HepG2 (cell line): ENCODE results near the gene ARHGAP15. TPM values are rescaled to one million over a fixed set of nuclear protein-coding genes. Genes with fewer than 3 reads are reported as not detected.

Experiments
- ATAC-seq: fragments of 200-7000 bp; cut with Tn5 transposase; 3 replicates; pipeline ENCODE4 v1.9.1; 2020; ENCODE audit warnings: mild to moderate bottlenecking, moderate library complexity
- BruUV-seq: library from RNA; stranded (reverse); fragments of 400-500 nt; replicated peaks from 2 replicates; lab custom pipeline; 2021; lab: Mats Ljungman, UMichigan
- CTCF ChIA-PET: fragments of 300-600 bp; formaldehyde crosslinking; extraction: SDS; loops from one replicate; lab custom pipeline; 2021; ENCODE audit warnings: low total read pairs, inconsistent platforms, low intra/inter-chr PET ratio; lab: Yijun Ruan, JAX
- POLR2A ChIA-PET: fragments of 350-600 bp; sonication (Branson Sonifier 250); formaldehyde crosslinking; loops from one replicate; lab custom pipeline; 2020; ENCODE audit warnings: antibody characterized with exemption, inconsistent platforms; lab: Yijun Ruan, JAX
- DNase-seq: peaks from one replicate; pipeline ENCODE4 v3.0.0-alpha.2; 2015; ENCODE audit warnings: low spot score
- FAIRE-seq: peaks from 3 replicates; lab custom pipeline; 2011; peaks lifted over from hg19 to GRCh38; lab: Jason Lieb, UNC
- H2AFZ ChIP-seq: one replicate; pipeline ENCODE4 v1.6.1; 2011; ENCODE audit warnings: low read length, inconsistent platforms
- H3K27ac ChIP-seq: fragments of 300-600 bp; 3 replicates; pipeline ENCODE4 v1.8.0; 2011; ENCODE audit warnings: mixed run types, mild to moderate bottlenecking, mixed read lengths, low read length, inconsistent platforms; ENCODE audit not compliant: insufficient read depth; ENCODE audit errors: extremely low read length
- H3K27me3 ChIP-seq, 2 experiments: fragments of 200-600 bp in 1 of 2; 2 replicates in 1 of 2; 3 replicates in 1 of 2; pipeline versions ENCODE4 v1.6.0 to v1.8.0; 2011; ENCODE audit warnings: low read length in 2 of 2, mild to moderate bottlenecking in 2 of 2, moderate library complexity in 2 of 2, inconsistent platforms in 1 of 2; ENCODE audit not compliant: insufficient read depth in 2 of 2, control insufficient read depth in 1 of 2
- H3K36me3 ChIP-seq, 2 experiments: fragments of 200-600 bp in 1 of 2; replicated peaks in 1 of 2; 2 replicates in 1 of 2; 3 replicates in 1 of 2; pipeline versions ENCODE4 v1.5.1 to v1.8.0; 2011; ENCODE audit warnings: low read length in 2 of 2, inconsistent platforms in 1 of 2; ENCODE audit not compliant: insufficient read depth in 2 of 2, control insufficient read depth in 1 of 2
- H3K4me1 ChIP-seq: 2 replicates; pipeline ENCODE4 v1.5.1; 2012; ENCODE audit warnings: low read length, inconsistent platforms; ENCODE audit not compliant: insufficient read depth
- H3K4me2 ChIP-seq: 2 replicates; pipeline ENCODE4 v1.6.0; 2011; ENCODE audit warnings: low read depth, low read length, inconsistent platforms
- H3K4me3 ChIP-seq, 3 experiments: fragments of 200-600 bp in 1 of 3; sonication (generic), shearing (Covaris generic) in 1 of 3; replicated peaks in 1 of 3; 2 replicates each; pipeline ENCODE4 v1.5.1; 2011 to 2016; ENCODE audit warnings: low read length in 3 of 3, inconsistent platforms in 2 of 3, low read depth in 2 of 3, mild to moderate bottlenecking in 2 of 3, control low read depth in 1 of 3, mixed read lengths in 1 of 3; ENCODE audit not compliant: insufficient read depth in 1 of 3
- H3K79me2 ChIP-seq: one replicate; pipeline ENCODE4 v1.6.1; 2011; ENCODE audit warnings: low read length, inconsistent platforms; ENCODE audit not compliant: insufficient read depth
- H3K9ac ChIP-seq: 2 replicates; pipeline ENCODE4 v1.6.0; 2011; ENCODE audit warnings: mild to moderate bottlenecking, low read depth, low read length, inconsistent platforms; ENCODE audit not compliant: insufficient read depth
- H3K9me3 ChIP-seq: 2 replicates; pipeline ENCODE4 v1.5.1; 2012; ENCODE audit warnings: mild to moderate bottlenecking, low read length
- H4K20me1 ChIP-seq: 2 replicates; pipeline ENCODE4 v1.6.0; 2011; ENCODE audit warnings: inconsistent platforms, mild to moderate bottlenecking, low read length, moderate library complexity; ENCODE audit not compliant: insufficient read depth
- DMAP1 ChIP-seq: IDR thresholded peaks from 2 replicates; pipeline ENCODE4 v1.6.1; 2016
- FOXM1 ChIP-seq: sonication (generic); formaldehyde crosslinking; IDR thresholded peaks from 2 replicates; pipeline ENCODE4 v1.5.0; 2020; ENCODE audit warnings: missing genetic modification reagents
- MBD4 ChIP-seq: IDR thresholded peaks from 2 replicates; pipeline ENCODE4 v1.6.1; 2012; ENCODE audit warnings: low read length, inconsistent platforms, borderline replicate concordance
- MYNN ChIP-seq: sonication (generic); formaldehyde crosslinking; IDR thresholded peaks from 2 replicates; pipeline ENCODE4 v1.4.0; 2020; ENCODE audit warnings: mild to moderate bottlenecking, low read depth, missing genetic modification reagents
- PPARG ChIP-seq: conservative IDR thresholded peaks from 2 replicates; pipeline ENCODE4 v1.6.1; 2016; ENCODE audit warnings: missing biosample characterization, missing genetic modification reagents
- PTBP1 ChIP-seq: fragments of 200-400 bp; formaldehyde crosslinking; IDR thresholded peaks from 2 replicates; pipeline ENCODE4 v1.6.1; 2018; ENCODE audit warnings: low read length, low read depth; ENCODE audit not compliant: poor library complexity, severe bottlenecking
- RNF219 ChIP-seq: sonication (generic); formaldehyde crosslinking; IDR thresholded peaks from 2 replicates; pipeline ENCODE4 v1.5.0; 2020; ENCODE audit warnings: mild to moderate bottlenecking, missing genetic modification reagents
- ZMYM2 ChIP-seq: sonication (generic); formaldehyde crosslinking; IDR thresholded peaks from 2 replicates; pipeline ENCODE4 v1.8.0; 2022; ENCODE audit warnings: mild to moderate bottlenecking, missing genetic modification reagents
- ZNF720 ChIP-seq: sonication (generic); formaldehyde crosslinking; IDR thresholded peaks from 2 replicates; pipeline ENCODE4 v1.4.0; 2020; ENCODE audit warnings: missing genetic modification reagents
- ZNF800 ChIP-seq: sonication (generic); formaldehyde crosslinking; IDR thresholded peaks from 2 replicates; pipeline ENCODE4 v1.4.0; 2020; ENCODE audit warnings: missing genetic modification reagents
- WGBS: methylation state at CpG from one replicate; pipeline ENCODE4 v1.1.6; 2017; ENCODE audit warnings: low lambda C conversion rate; 5-methylcytosine and 5-hydroxymethylcytosine counted together
- in situ Hi-C: cut with HindIII; loops from 2 replicates; pipeline ENCODE4 v1.10.0; 2017; ENCODE audit warnings: low pct_unique_long_range_greater_than_20kb; ENCODE audit not compliant: extremely low pct_ligation_motif_present
- intact Hi-C: fragments of 100-400 bp; cut with micrococcal nuclease; formaldehyde crosslinking; loops from one replicate; pipeline ENCODE4 v1.10.0; 2022; ENCODE audit not compliant: unreplicated experiment
- polyA plus RNA-seq, 8 experiments: library from polyadenylated mRNA; depleted of rRNA in 3 of 8; stranded (reverse) in 7 of 8; unstranded in 1 of 8; fragments of >200 nt; fragmentation: Illumina TruSeq in 4 of 8; extraction: Trizol in 4 of 8; gene quantifications; 2 replicates each; pipeline versions ENCODE4 v1.2.1 to v1.2.3, GENCODE V29; 2011 to 2016; ENCODE audit warnings: low read depth in 4 of 8, missing spikeins in 1 of 8, mixed read lengths in 1 of 8; ENCODE audit not compliant: insufficient read depth in 1 of 8
- total RNA-seq, 5 experiments: library from RNA; depleted of rRNA; stranded (reverse); fragments of >200 nt; fragmentation: Illumina TruSeq; extraction: Trizol; gene quantifications; 2 replicates each; pipeline ENCODE4 v1.2.3, GENCODE V29; 2016; ENCODE audit warnings: low read depth in 1 of 5
- TF ChIP-seq, protein P1 (sequence below): sonication (generic); formaldehyde crosslinking; IDR thresholded peaks from 2 replicates; pipeline ENCODE4 v1.8.0; 2022; ENCODE audit warnings: mild to moderate bottlenecking, missing genetic modification reagents; ENCODE audit not compliant: insufficient replicate concordance
- TF ChIP-seq, protein P2 (sequence below): sonication (generic); formaldehyde crosslinking; IDR thresholded peaks from 2 replicates; pipeline ENCODE4 v1.4.0; 2020; ENCODE audit warnings: mild to moderate bottlenecking, low read depth, missing genetic modification reagents

The ARHGAP15 gene
- total and polyA plus RNA-seq, 2 of the 13 experiments (the other 11 are each of a cell fraction or from before 2014, with no cell fraction given) = 0.04 TPM; not detected in 1

DNA sequence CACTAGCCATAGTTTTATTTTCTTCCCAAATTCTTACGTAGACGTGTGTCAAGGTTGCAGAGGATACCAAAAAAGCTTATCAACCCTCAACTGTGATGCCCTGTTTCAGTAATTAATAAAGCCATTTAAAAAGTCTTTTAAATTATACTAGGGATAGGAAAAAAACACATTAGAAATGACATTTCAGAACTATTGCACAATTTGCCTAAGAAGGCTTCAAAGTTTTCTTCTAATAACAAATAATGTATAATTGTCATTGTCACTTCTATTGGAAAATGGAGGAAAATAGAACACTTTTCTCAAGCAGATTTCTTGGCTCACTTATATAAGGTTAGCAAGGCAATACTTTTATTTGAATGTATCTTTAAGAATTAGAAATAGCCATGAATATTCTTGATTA lies 253.8 kb downstream of the ARHGAP15 start:
- in situ Hi-C loops = no loop called here
- no TSS peak for BruUV-seq
- FAIRE-seq = no peak
- no peak for ATAC-seq
- H3K4me1 ChIP-seq = no peaks in the 10 kb centered on the region
- no peak overlapping the region for H2AFZ ChIP-seq
- POLR2A ChIA-PET = no interaction called here
- no peaks in the 10 kb centered on the region for H3K36me3 ChIP-seq
- H3K4me2 ChIP-seq = no peak overlapping the region
- TF ChIP-seq, protein P1, sequence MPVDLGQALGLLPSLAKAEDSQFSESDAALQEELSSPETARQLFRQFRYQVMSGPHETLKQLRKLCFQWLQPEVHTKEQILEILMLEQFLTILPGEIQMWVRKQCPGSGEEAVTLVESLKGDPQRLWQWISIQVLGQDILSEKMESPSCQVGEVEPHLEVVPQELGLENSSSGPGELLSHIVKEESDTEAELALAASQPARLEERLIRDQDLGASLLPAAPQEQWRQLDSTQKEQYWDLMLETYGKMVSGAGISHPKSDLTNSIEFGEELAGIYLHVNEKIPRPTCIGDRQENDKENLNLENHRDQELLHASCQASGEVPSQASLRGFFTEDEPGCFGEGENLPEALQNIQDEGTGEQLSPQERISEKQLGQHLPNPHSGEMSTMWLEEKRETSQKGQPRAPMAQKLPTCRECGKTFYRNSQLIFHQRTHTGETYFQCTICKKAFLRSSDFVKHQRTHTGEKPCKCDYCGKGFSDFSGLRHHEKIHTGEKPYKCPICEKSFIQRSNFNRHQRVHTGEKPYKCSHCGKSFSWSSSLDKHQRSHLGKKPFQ (CRISPR knock-in tag) = no peak
- no peak for TF ChIP-seq ZMYM2 (CRISPR knock-in tag)
- TF ChIP-seq, protein P2, sequence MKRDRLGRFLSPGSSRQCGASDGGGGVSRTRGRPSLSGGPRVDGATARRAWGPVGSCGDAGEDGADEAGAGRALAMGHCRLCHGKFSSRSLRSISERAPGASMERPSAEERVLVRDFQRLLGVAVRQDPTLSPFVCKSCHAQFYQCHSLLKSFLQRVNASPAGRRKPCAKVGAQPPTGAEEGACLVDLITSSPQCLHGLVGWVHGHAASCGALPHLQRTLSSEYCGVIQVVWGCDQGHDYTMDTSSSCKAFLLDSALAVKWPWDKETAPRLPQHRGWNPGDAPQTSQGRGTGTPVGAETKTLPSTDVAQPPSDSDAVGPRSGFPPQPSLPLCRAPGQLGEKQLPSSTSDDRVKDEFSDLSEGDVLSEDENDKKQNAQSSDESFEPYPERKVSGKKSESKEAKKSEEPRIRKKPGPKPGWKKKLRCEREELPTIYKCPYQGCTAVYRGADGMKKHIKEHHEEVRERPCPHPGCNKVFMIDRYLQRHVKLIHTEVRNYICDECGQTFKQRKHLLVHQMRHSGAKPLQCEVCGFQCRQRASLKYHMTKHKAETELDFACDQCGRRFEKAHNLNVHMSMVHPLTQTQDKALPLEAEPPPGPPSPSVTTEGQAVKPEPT = no peak
- no peak for TF ChIP-seq FOXM1 (CRISPR knock-in tag)
- TF ChIP-seq, all 625 proteins: peak for 0
- 2% methylated on average over 2 of the region's 2 CpGs for WGBS
- Histone ChIP-seq H3K27me3 (no peaks in the 10 kb centered on the region), H3K4me3 (no peak overlapping the region), H3K9ac (no peak overlapping the region), H4K20me1 (no peaks in the 10 kb centered on the region), H3K79me2 (no peaks in the 10 kb centered on the region), H3K27ac (no peak overlapping the region), H3K9me3 (no peaks in the 10 kb centered on the region)
- no peak for DNase-seq
- CTCF ChIA-PET = no interaction called here
- intact Hi-C loops = no loop called here

DNA sequence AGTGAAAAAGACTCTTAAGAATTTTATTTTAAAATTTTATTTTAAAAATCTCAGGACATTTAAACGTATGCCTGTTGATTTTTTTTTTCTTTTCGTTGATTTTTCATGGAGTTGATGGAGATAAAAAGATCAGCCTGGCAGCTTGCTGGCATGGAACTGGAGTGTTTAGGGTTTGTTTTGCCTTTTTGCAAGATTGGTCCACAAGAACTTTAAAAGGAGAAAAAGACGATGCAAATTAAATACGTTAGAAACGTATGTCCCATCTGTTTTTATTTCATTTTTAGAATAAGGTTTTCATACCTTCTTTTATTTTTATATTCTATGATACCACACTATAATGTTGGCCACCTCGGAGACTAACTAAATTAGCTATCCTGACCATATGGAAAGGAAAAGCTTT lies 254.9 kb downstream of the ARHGAP15 start:
- Histone ChIP-seq H3K4me2 (no peak overlapping the region), H3K27me3 (no peaks in the 10 kb centered on the region), H3K79me2 (no peaks in the 10 kb centered on the region), H3K4me1 (no peaks in the 10 kb centered on the region), H3K4me3 (no peak overlapping the region), H3K36me3 (no peaks in the 10 kb centered on the region), H3K27ac (no peak overlapping the region), H3K9me3 (no peaks in the 10 kb centered on the region), H4K20me1 (no peaks in the 10 kb centered on the region), H2AFZ (no peak overlapping the region), H3K9ac (no peak overlapping the region)
- 2% methylated on average over 6 of the region's 6 CpGs for WGBS
- ATAC-seq = no peak
- no TSS peak for BruUV-seq
- ChIA-PET POLR2A (no interaction called here), CTCF (no interaction called here)
- in situ Hi-C loops = no loop called here
- intact Hi-C loops = no loop called here
- no peak for FAIRE-seq
- no peak for DNase-seq
- no peak for TF ChIP-seq ZNF800 (CRISPR knock-in tag)
- TF ChIP-seq PPARG (CRISPR knock-in tag) = no peak
- TF ChIP-seq ZNF720 (CRISPR knock-in tag) = no peak
- TF ChIP-seq MYNN = no peak
- no peak for TF ChIP-seq MBD4
- no peak for TF ChIP-seq DMAP1 (CRISPR knock-in tag)
- TF ChIP-seq RNF219 (CRISPR knock-in tag) = no peak
- no peak for TF ChIP-seq PTBP1
